Left colon (tissue), 2 donors: ENCODE data around the gene CPNE4. TPM values are rescaled to one million over a fixed set of nuclear protein-coding genes. Genes with fewer than 3 reads are reported as not detected.

ENCODE experiments used
- ATAC-seq: fragments of 200-7000 bp; cut with Tn5 transposase; one replicate; pipeline ENCODE4 v1.9.1; 2020; ENCODE audit warnings: mild to moderate bottlenecking, moderate library complexity
- DNase-seq, 2 donors: peaks; one replicate each; pipeline ENCODE4 v3.0.0-alpha.2; 2020
- intact Hi-C, 2 donors: fragments of 100-400 bp; cut with DNase I in 1 of 2; cut with micrococcal nuclease in 1 of 2; formaldehyde crosslinking; loops; one replicate each; pipeline versions ENCODE4 v1.11.2 to v1.14.0; 2022; cut with DNase I, micrococcal nuclease
- total RNA-seq, 2 donors: library from RNA; stranded (reverse); fragmentation: NEBNext Ultra II Directional; extraction: Animal tissue kit (Norgen Biotek cat#: 25700); gene quantifications; one replicate each; pipeline ENCODE4 v1.2.1, GENCODE V29; 2021
- donor health status: DM: no; HTN: no; CAD: no.
- donor health status: DM: yes; HTN: yes; CAD: no.

Gene CPNE4
- total RNA-seq, 2 donors from 2014 or later, result 0.46 to 0.53 TPM

- intact Hi-C loops, result no loop called here
- DNase-seq (no peak), ATAC-seq (no peak)
These were observed 344.0 kb downstream of the CPNE4 start for GRCh38 chr3:131690800-131691199.

- ATAC-seq, result no peak
- DNase-seq, result no peak
- intact Hi-C loops, result no loop called here
These were observed 346.4 kb downstream of the CPNE4 start for GRCh38 chr3:131688370-131688769.

GRCh38 chr3:131669600-131669999 lies 365.2 kb downstream of the CPNE4 start:
- ATAC-seq, result no peak
- DNase-seq, result no peak
- intact Hi-C loops, result no loop called here

- ATAC-seq (no peak), DNase-seq (no peak)
- intact Hi-C loops, result no loop called here
These were observed 376.0 kb downstream of the CPNE4 start for GRCh38 chr3:131658771-131659170.

GRCh38 chr3:131658115-131658514 lies 376.7 kb downstream of the CPNE4 start:
- intact Hi-C loops, result no loop called here
- DNase-seq (no peak), ATAC-seq (no peak)

- intact Hi-C loops, result no loop called here
- no peak for ATAC-seq
- DNase-seq, result no peak
These were observed 379.6 kb downstream of the CPNE4 start for GRCh38 chr3:131655070-131655690.

DNA sequence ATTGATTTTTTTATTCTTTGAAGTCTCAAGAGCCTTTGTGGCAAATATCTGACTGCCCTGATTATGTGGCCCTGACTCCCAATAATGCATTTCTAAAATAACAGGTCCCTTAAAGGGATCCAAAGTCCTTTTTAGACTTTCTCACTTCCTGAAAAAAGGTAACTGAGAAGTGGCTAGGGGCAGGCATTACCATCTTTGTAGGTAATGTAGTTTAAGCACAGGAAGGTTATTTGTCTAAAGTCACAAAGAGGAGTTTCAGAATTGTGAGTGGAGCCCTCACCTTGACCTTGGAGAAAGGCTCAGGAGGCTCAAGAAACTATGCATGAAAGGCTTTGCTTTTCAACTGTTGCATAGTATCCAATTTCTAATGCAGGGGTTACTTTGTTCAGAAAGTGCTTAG lies 389.2 kb downstream of the CPNE4 start:
- DNase-seq, result no peak
- intact Hi-C loops, result no loop called here
- no peak for ATAC-seq

- no peak for ATAC-seq
- intact Hi-C loops, result no loop called here
- DNase-seq, result no peak
These were observed 398.5 kb downstream of the CPNE4 start for GRCh38 chr3:131636266-131636775.

DNA sequence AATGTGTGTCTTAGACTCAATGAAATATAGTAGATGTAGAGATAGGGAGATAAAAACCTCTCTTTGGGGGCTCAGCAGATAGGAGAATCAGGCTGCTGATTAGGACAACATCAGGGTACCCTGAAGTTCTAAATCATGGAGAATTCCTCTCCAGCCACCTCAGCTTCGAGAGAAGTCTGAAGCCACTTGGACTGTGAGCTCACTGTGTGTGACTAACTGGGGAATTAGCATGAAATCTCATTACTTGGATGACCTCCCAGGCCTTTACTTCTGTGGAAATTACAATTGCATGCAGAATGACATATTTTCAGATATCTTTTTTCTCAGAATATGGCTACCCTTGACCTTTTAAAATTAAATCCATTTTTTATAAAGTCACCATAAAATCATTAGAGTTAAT lies 404.0 kb downstream of the CPNE4 start:
- ATAC-seq (no peak), DNase-seq (no peak)
- intact Hi-C loops, result no loop called here

DNA sequence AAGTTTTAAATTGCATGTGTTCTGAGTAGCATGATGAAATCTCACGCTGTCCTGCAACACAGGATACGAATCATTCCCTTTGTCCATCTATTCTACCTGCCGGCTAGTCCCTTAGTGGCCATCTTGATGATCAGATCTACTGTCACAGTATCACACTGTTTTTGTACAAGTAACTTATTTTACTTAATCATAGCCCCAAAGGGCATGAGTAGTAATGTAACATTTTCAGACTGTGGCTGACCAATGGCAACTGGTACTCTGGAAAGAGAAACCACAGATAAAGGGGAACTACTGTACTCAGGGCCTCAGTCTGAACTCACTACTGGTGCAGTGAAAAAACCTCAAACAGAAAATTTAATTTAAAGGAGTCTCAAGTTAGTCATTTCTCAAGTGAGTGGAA lies 404.7 kb downstream of the CPNE4 start:
- DNase-seq, result no peak
- no peak for ATAC-seq
- intact Hi-C loops, result no loop called here

DNA sequence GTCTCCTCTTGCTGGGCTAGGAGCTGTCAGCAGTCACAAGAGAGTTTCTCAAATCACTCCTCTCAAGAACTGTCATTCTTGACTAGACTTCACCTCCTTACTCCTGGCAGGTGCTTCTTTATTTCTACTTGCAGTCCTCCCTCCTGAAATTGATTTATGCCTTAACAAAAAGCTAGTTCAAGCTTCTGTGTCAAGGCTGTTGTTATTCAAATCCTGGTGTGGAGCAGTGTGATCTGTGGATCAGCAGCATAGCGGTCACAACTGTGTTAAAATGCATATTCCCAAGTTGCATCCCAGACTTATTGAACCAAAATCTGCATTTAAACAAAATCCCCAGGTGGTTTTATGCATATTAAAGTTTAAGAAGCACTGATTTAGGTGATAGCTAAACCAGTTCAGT lies 411.4 kb downstream of the CPNE4 start:
- ATAC-seq (no peak), DNase-seq (no peak)
- intact Hi-C loops, result no loop called here

DNA sequence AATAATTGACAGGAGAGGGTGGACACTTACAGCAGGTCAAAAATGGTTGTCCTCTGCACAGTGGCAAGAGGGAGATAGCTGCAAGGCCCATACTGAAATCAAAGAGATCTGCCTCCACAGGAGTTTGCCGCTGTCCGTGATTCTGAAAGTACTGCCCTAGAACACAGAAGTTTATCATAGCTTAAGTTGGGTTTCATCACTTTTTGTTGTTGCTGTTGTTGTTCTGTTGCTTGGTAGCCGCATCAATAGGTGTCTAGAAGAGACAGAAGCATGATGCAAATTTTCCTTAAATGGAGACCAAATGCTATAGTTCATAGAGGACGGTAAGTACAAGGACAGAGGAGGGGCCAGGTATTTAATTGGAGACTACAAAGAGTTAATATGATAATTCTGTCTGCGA lies 412.1 kb downstream of the CPNE4 start:
- DNase-seq (no peak), ATAC-seq (no peak)
- intact Hi-C loops, result no loop called here

- intact Hi-C loops, result no loop called here
- DNase-seq (no peak), ATAC-seq (no peak)
These were observed 413.8 kb downstream of the CPNE4 start for GRCh38 chr3:131620977-131621376.

GRCh38 chr3:131619821-131620220 lies 415.0 kb downstream of the CPNE4 start:
- ATAC-seq, result no peak
- intact Hi-C loops, result no loop called here

GRCh38 chr3:131616719-131617118 lies 418.1 kb downstream of the CPNE4 start:
- ATAC-seq (no peak), DNase-seq (no peak)
- intact Hi-C loops, result no loop called here

More at GRCh38 chr3:131619821-131620220, 415.0 kb downstream of the CPNE4 start:
- DNase-seq, result no peak

DNA sequence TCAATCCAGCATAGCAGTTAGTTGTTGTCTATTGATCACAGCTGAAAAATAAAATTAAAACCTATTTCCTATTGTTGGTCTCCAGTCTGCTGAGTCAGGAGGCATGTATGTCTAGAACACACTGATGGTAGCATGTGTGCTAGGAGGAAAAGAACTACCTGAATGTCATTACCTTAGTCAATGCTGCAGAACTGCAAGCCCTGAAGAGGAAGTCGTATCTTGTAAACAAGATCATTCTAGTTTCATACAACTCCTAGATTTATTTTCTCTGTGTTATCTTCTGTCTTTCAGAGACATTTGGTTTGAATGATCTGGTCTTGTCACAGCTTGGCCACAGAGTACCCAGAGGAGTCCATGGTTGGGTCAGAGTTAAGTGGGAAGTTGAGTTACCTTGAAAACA lies 422.1 kb downstream of the CPNE4 start:
- intact Hi-C loops, result no loop called here
- no peak for DNase-seq
- ATAC-seq, result no peak

DNA sequence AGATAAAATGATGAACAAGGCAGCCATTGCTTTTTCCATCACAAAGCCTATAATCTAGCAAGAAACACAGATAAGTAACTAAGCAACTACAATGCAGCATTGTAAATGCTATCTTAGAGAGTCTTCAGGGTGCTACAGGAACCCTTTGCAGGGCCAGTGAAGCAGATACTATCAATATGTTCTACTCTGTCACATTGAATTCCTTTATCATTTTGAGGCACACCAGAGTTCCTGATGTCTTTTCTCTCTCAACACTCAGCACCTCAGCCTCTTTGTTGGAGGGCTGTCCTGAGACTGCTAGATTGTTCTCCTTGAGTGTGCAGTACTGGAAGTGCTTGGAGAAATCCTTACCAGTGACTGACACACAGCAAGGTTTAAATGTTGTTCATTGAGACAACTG lies 424.6 kb downstream of the CPNE4 start:
- intact Hi-C loops, result no loop called here
- DNase-seq, result no peak
- ATAC-seq, result no peak

- intact Hi-C loops, result no loop called here
- ATAC-seq, result no peak
These were observed 426.1 kb downstream of the CPNE4 start for GRCh38 chr3:131608741-131609140.

DNA sequence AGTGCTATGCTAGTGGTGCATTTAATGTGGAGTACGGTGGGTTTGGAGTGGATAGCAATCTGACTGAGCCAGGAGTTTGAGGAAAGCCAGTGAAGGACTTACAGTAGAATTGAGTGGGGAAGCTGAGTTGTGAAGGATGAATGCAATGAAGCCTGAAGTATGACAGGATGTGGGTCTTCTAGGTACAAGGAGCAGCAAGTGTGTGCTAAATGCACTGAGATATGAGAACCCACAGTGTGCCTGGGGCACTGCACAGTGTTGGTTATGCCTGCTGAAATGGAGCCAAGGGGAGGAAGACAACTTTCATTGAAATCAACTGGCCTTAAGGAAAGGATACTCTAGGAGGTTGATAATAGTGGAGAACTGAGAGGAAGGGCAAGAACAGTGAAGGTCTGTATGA lies 426.5 kb downstream of the CPNE4 start:
- DNase-seq, result no peak
- ATAC-seq, result no peak
- intact Hi-C loops, result no loop called here

More at GRCh38 chr3:131608741-131609140, 426.1 kb downstream of the CPNE4 start:
- DNase-seq, result no peak

DNA sequence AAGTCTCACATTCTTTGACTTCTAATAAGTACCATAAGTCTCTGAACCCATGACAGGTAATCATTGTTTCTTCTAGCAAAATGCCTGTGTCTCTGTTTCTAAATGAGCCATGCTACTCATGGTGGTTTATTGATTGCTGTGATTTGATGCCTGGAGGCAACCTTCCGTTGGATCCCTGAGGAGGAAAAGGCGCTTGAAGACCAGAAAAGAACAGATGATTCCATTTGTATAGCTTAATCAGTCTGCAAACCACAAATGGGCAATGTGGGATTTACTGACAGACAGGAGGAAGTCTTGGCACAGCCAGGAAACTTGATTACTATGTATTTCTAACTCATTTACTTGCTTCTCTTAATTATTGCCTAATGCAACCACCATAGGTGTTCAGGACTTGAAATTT lies 428.9 kb downstream of the CPNE4 start:
- DNase-seq, result no peak
- no peak for ATAC-seq
- intact Hi-C loops, result no loop called here
